GM12865 (cell line): ENCODE data around the gene TROAP.
A peak's percentile ranks its signal among the peaks of the same experiment; 100 is the strongest.

ENCODE experiments used
- DNase-seq: peaks from one replicate; pipeline ENCODE4 v3.0.0; 2010; ENCODE audit warnings: low read depth
- H3K4me3 ChIP-seq: 2 replicates; pipeline ENCODE4 v1.5.1; 2011; ENCODE audit warnings: mild to moderate bottlenecking, low read depth, low read length, control low read depth
- TF ChIP-seq, protein P1 (sequence below): IDR thresholded peaks from 2 replicates; pipeline ENCODE4 v1.5.1; 2011; ENCODE audit warnings: low read length, control low read depth, low read depth, inconsistent platforms; ENCODE audit not compliant: insufficient read depth; ENCODE audit errors: missing control alignments

Gene TROAP

DNA sequence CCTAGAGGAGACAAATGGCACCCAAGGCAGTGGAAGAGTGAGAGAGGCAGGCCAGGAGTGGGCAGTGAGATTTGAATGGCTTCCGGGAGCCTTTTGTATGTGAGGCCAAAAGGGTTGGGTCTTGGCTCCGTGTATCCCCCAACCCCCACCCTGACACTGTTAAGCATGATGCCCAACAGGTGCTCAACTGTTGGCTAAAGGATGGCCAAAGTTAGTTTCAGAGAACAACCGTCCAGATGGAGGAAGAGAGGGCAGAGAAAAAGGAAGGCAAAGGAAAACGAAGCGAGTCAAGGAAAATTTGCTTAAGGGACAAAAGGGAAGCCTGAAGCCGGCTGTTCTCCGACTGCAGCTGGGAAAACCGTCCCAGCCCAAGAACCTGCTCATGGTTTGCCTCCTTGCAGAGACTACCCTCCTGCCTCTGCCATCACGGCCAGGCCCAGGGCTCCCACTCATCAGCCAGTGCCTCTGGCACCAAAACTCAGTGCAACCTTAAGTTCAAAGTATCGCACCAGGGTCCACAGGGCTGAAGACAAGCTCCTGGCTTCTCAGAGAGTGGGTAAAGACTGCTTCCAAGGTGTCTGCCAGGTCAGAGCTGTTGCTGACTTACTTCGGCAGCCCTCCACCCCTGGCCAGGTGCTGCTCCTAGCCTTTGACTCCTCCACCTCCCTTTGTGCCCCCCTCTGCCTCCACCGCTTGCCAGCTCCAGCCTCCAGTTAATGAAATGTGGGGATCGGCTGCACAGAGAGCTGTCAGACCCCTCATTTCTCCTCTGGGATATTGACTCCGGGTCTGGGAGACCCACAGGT lies 18.1 kb downstream of the TROAP start:
- DNase-seq: no peak
- H3K4me3 ChIP-seq: no peak overlapping the region
- TF ChIP-seq, protein P1, sequence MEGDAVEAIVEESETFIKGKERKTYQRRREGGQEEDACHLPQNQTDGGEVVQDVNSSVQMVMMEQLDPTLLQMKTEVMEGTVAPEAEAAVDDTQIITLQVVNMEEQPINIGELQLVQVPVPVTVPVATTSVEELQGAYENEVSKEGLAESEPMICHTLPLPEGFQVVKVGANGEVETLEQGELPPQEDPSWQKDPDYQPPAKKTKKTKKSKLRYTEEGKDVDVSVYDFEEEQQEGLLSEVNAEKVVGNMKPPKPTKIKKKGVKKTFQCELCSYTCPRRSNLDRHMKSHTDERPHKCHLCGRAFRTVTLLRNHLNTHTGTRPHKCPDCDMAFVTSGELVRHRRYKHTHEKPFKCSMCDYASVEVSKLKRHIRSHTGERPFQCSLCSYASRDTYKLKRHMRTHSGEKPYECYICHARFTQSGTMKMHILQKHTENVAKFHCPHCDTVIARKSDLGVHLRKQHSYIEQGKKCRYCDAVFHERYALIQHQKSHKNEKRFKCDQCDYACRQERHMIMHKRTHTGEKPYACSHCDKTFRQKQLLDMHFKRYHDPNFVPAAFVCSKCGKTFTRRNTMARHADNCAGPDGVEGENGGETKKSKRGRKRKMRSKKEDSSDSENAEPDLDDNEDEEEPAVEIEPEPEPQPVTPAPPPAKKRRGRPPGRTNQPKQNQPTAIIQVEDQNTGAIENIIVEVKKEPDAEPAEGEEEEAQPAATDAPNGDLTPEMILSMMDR: no peak

DNA sequence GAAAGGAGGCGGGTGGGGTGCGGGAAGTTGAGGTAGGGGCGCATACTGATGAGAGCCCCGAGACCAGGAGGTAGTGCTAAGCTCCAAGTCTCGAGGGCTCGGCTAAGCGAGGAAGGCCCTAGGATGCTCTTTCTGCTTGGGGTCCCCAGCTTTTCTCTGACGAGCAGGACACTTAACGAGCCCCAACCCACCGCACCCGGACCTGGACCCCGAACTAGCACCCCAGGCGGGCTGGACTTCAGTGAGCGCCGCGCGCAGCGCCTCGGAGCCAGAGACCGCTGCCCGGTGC lies 18.7 kb downstream of the TROAP start:
- TF ChIP-seq, protein P1: no peak
- no peak overlapping the region for H3K4me3 ChIP-seq
- DNase-seq: no peak

DNA sequence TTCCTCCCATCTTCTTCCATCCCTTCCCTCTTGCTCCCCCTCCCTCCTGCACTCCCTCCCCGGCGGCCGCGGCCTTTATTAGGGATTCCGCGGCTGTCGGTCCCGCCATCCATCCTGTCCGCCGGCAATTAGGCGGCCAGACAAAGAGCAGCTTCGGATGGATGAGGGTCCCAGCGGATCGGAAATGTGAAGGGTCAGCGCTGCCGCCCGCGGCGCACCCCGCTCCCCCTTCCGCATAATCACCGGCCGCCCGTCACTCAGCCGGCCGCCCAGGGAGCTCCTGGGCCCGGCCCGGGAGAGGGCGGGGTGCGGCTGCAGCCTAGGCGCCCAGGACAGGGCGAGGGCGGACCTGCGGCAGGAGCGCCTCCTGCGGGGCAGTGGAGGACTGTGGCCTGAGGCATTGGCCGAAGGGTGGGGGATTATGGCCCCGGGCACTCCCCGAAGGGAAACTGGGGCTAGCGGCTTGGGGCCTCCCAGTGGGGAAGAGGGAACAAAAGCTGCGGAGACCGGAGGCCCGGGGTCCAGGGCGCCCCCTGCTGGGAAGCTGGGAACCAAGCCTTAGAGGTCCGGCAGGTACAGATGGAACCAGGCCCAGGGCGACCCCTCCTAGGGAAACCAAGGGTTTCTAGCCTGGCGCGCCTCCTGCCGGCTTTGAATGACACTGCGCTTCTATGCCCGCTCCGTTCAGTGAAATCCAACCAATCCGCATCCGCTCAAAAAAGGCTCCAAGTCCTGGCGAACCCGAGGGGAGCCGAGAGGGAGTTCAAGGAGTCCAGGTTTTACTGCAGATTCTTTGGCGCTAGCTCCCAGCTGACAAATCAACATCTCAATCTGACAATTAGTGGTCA lies 19.2 kb downstream of the TROAP start:
- DNase-seq: peak; percentile 88
- TF ChIP-seq, protein P1: peak; percentile 84
- H3K4me3 ChIP-seq: no peak overlapping the region

DNA sequence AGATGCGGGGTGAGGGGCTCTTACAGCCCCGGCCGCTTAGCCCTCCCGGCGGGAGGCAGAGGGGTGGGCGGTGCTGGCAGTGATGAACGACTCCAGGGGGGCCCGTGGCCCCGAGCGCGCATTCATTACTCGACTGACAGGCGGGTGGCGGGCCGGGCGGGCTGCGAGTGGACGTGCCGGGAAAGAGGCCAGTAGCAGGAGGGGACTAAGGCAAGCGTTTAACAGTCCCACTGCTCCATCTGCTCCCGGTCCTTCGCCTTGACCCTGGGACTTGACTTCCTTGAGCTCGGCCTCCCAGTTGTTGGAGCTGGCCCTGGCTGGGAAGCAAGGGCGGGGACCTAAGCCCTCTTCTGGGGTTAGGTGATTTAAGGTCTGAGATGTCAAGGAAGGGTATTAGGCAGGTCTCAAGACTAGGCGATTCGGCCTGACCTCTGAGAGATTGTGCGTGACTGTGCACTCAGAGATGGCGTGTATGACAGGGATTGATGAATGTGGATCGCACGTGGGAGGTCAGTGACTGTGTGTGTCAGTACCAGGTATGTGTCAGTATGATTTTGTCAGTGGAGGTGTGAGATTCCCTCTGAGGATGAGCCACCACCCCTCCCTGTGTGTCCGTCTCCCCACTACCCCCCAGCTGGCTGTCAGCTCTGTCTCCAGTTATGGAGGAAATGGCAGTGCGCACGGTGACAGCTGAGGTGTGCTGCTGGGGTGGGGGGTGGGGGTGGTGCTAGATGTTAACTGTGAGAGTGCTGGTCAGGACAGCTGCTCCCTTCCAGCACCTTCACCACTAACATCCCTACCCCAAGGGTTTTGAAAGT lies 20.1 kb downstream of the TROAP start:
- H3K4me3 ChIP-seq: no peak overlapping the region
- DNase-seq: peak; percentile 22
- TF ChIP-seq, protein P1: no peak

DNA sequence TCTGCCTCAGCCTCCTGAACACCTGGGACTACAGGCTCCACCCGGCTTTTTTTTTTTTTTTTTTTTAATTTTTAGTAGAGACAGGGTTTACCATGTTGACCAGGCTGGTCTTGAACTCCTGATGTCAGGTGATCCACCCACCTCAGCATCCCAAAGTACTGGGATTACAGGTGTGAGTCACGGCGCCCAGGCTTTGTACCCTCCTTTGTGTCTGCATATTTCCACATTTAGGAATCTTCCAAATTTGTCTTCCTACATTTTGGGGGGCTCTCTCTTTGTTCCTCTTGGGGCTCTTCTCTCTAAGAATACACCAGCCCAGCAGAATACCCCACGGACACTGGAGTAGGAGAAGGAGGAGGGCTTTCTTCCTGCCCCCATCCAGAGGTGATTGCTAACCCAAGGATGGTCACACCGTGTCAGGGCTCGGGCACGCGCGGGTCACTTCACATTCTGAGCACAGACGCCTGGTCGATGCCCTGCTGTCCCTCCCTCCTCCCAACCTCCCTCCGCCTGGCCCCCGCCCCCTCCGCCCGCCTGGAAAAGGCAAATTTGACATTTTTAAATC lies 21.5 kb downstream of the TROAP start:
- no peak overlapping the region for H3K4me3 ChIP-seq
- TF ChIP-seq, protein P1: no peak
- DNase-seq: no peak

DNA sequence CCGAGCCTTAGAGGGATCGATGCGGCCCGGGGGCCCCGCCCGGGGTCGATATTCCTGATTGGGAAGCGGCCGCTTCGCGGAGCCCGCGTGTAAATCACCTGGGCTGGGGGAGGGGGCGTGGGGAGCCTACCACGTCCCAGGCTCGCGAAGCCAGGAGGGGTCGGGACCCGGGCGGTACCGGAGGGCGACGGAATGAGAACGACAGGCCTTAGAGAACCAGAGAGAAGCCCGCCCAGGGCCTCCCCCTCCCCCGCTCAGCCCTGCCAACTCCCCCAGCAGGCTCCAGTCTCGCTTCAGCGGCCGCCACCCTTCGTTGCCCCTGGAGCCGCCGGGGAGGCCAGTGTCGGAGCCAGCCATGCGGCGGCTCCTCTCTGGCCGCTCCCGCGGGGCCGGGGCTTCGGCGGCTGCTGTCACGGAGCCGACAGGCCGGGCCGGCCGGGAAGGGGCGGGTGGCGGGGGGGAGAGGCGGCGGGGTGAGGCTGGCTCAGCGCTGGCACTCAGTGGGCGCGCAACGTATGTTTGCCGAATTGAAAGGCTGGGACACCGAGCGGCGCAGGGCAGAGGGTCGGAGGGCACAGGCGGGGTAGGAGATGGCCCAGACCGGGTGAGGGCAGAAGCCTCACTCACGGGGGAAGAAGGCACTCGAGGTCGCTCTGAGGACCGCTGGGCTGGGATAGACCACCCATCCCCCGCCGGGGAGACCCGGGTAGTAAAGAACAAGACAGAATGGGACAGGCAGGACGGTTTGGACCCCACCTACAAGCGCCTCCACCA lies 22.2 kb downstream of the TROAP start:
- DNase-seq: peak; percentile 64
- H3K4me3 ChIP-seq: peak overlapping the region; percentile 29; the same call in 1 of the 2 replicates
- TF ChIP-seq, protein P1: no peak
